Cardiac muscle cell (in vitro differentiated cells and primary cell): ENCODE measurements around the gene TLX2. TPM values are rescaled to one million over a fixed set of nuclear protein-coding genes. Genes with fewer than 3 reads are reported as not detected.
A peak's percentile ranks its signal among the peaks of the same experiment; 100 is the strongest.

ENCODE experiments used
- DNase-seq, 2 donors: peaks; one replicate each; pipeline versions ENCODE4 v3.0.0 to v3.0.0-alpha.2; 2010 to 2017; ENCODE audit warnings: low read depth in 1 of 2, low spot score in 1 of 2
- H3K27ac ChIP-seq: fragments of 200-600 bp; sonication (generic); 2 replicates; pipeline ENCODE4 v1.5.1; 2016
- H3K27me3 ChIP-seq: fragments of 200-600 bp; sonication (generic); 2 replicates; pipeline ENCODE4 v1.6.0; 2016; ENCODE audit warnings: control low read depth
- H3K36me3 ChIP-seq: fragments of 200-600 bp; sonication (generic); 2 replicates; pipeline ENCODE4 v1.5.1; 2016; ENCODE audit warnings: control low read depth
- H3K4me1 ChIP-seq: fragments of 200-600 bp; sonication (generic); 2 replicates; pipeline ENCODE4 v1.8.1; 2017; ENCODE audit warnings: low read depth, mild to moderate bottlenecking, mixed run types
- H3K4me3 ChIP-seq: fragments of 200-600 bp; sonication (generic); 2 replicates; pipeline ENCODE4 v1.5.1; 2016; ENCODE audit warnings: mild to moderate bottlenecking
- H3K9me3 ChIP-seq: fragments of 200-600 bp; sonication (generic); 2 replicates; pipeline ENCODE4 v1.5.1; 2017; ENCODE audit warnings: low read depth, mild to moderate bottlenecking, control low read depth
- polyA plus RNA-seq: library from polyadenylated mRNA; unstranded; fragments of >200 nt; fragmentation: Nextera tagmentation; extraction: Ambion mirVana; gene quantifications from 2 replicates; pipeline ENCODE4 v1.2.1, GENCODE V29; 2016
- total RNA-seq: library from RNA; depleted of rRNA; stranded (reverse); fragments of >200 nt; gene quantifications from 2 replicates; pipeline ENCODE4 v1.2.3, GENCODE V29; 2016
- TF ChIP-seq, protein P1 (sequence below): IDR thresholded peaks from 2 replicates; pipeline ENCODE4 v1.5.1; 2012; ENCODE audit warnings: low read depth, mild to moderate bottlenecking, low read length

Gene TLX2
- total and polyA plus RNA-seq, 2 experiments from 2014 or later: 0.06 TPM; not detected in 1

DNA sequence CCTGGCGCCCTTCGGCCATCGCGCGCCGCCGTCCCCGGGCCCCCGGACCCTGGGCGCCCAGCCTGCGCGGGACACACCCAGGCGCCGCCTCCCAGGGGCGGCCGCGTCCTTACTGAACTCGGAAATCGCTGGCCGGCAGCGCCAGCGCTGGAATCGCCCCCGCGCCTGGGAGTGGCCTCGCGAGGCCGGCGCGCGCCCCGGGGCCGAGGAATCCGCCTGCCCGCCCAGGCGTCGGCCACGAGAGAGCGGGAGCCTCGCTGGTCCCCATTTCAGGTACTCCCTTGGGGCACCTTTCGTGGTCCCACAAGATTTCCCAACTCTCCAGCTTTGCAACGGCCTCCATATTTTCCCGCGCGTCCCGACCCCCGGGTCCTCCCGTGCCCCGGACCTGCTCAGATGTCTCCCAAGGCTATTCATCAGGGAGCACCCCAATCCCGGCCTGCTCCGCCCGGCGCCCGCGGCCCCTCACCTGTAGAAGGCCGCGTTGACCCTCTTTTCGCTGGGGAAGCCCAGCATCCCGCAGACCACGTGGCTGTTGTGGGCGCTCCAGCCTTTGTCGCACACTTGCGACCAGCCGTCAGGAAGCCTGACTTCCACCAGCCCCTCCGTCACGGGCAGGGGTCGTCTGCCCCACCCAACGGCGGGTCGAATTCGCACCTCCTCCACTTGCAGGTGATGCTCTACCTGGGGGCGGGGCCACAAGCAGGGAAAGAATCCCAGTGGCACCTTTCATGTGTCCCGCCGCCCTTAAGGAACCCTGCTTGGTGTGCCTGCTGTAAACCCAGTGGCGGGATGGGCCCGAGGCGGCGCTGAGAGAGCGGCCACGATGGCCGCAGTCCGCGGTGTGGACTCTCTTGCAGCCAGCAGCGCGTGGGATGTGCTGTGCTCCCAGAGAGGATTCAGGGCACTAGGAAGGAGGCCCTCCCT, 34.9 kb downstream of the TLX2 start:
- Histone ChIP-seq H3K36me3 (no peaks in the 10 kb centered on the region), H3K9me3 (no peaks in the 10 kb centered on the region), H3K4me3 (peak overlapping the region; percentile 44), H3K27me3 (peaks cover 24% of the 10 kb centered on the region), H3K4me1 (peaks cover 8% of the 10 kb centered on the region), H3K27ac (no peak overlapping the region)
- peak; percentile 62 to 76 for DNase-seq
- TF ChIP-seq, protein P1, sequence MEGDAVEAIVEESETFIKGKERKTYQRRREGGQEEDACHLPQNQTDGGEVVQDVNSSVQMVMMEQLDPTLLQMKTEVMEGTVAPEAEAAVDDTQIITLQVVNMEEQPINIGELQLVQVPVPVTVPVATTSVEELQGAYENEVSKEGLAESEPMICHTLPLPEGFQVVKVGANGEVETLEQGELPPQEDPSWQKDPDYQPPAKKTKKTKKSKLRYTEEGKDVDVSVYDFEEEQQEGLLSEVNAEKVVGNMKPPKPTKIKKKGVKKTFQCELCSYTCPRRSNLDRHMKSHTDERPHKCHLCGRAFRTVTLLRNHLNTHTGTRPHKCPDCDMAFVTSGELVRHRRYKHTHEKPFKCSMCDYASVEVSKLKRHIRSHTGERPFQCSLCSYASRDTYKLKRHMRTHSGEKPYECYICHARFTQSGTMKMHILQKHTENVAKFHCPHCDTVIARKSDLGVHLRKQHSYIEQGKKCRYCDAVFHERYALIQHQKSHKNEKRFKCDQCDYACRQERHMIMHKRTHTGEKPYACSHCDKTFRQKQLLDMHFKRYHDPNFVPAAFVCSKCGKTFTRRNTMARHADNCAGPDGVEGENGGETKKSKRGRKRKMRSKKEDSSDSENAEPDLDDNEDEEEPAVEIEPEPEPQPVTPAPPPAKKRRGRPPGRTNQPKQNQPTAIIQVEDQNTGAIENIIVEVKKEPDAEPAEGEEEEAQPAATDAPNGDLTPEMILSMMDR: no peak

DNA sequence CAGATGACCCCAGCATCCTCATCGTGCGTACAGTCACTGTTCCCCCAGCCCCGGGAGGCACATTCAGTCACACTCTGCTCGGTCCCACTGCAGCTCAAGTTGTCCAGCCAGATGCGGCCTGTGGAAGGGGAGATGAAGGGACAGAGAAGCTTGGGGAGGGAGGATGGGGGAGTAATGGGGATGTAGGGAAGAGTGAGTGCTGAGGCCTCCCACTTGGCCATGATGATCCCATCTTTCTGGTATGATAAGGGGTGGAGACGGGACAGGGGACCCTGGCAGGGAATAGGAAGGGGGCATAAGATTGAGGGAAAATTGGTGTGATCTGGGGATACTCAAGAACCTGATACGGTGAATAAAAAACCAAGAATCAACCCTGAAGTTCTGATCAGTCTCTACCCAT, 36.0 kb downstream of the TLX2 start:
- TF ChIP-seq, protein P1: no peak
- H3K36me3 ChIP-seq: no peaks in the 10 kb centered on the region
- peaks cover 25% of the 10 kb centered on the region for H3K27me3 ChIP-seq
- no peaks in the 10 kb centered on the region for H3K9me3 ChIP-seq
- no peak for DNase-seq
- H3K4me1 ChIP-seq: peaks cover 8% of the 10 kb centered on the region
- H3K4me3 ChIP-seq: no peak overlapping the region
- H3K27ac ChIP-seq: no peak overlapping the region

DNA sequence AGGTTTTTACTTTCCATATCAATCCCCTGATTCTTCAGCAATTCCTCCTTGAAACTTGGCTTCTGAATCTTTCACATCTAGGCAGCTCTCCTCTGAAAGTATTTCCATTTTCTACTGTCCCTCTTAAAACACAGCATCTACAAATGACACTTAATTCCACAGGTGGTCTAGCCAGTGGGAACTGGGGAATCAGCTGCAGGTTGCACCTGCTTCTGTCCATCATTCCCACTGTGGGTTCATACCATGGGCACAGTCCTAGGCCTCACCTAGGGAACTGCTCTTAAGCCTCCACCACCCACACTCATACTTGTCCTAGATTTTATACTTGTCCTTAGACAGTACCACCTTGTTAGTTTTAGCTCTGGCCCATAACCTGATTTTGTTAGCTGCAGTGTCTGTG, 37.3 kb downstream of the TLX2 start:
- Histone ChIP-seq H3K27ac (no peak overlapping the region), H3K4me3 (no peak overlapping the region), H3K27me3 (peaks cover 32% of the 10 kb centered on the region), H3K36me3 (no peaks in the 10 kb centered on the region), H3K4me1 (peaks cover 8% of the 10 kb centered on the region), H3K9me3 (no peaks in the 10 kb centered on the region)
- TF ChIP-seq, protein P1: no peak
- no peak for DNase-seq

DNA sequence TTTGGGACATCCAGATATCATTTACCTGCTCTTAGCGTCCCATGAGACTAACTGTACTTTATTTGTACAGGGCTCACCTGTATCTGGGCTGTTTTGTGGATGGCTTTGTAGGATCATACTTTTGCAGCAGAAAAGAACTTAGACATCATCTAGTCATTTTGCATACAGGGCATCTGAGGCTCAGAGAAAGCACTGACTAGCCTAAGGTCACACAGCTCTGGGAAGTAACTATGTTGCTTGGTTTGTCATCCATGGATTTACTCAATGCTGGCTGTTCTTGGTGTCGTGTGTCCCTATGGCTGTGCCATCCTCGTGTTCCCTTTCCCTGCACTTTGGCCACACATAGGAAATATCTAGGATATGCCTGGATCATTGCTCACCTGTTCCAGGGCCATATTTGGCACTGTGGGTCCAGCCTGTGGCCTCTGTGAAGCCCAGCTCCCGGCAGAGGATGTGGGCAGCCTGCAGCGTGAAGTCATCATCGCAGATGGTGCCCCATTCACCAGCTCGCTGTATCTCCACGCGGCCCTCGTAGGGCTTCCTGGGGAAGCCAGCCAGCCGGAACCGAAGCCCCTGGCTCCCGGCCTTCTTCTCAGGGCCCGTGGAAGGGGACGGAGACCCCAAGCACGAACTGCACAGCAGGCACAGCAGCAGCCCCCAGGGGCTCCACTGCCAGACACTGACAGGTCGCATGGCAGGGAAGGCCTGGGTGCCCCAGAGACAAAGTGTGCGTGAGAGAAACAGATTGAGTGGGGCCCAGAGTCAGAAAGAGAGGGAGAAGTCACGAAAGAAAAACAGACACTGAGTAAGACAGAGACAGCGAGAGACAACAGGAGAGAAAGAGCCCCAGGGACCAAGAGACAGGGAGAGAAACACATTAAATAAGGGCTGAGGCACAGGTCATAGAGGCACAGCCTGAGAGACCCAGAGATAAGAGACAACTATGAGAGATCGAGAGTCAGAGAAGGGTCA, 38.0 kb downstream of the TLX2 start:
- TF ChIP-seq, protein P1: no peak
- Histone ChIP-seq H3K27me3 (peaks cover 32% of the 10 kb centered on the region), H3K4me1 (peaks cover 8% of the 10 kb centered on the region), H3K36me3 (no peaks in the 10 kb centered on the region), H3K27ac (no peak overlapping the region), H3K4me3 (peak overlapping the region; percentile 53), H3K9me3 (no peaks in the 10 kb centered on the region)
- no peak for DNase-seq
